OCI-LY3 (cell line): ENCODE data around the gene FOLR1.

Experiments used
- EZH2phosphoT487 ChIP-seq: fragments of 200-600 bp; shearing (Covaris generic); IDR thresholded peaks from 2 replicates; pipeline ENCODE4 v1.6.1; 2018; ENCODE audit warnings: antibody characterized with exemption, mixed run types, low read depth
- TF ChIP-seq, protein P1 (sequence below): fragments of 200-600, 300-600 bp; sonication (generic); IDR thresholded peaks from 2 replicates; pipeline ENCODE4 v1.5.1; 2014; ENCODE audit warnings: antibody characterized with exemption, low read length, low read depth

- TF ChIP-seq, protein P1, sequence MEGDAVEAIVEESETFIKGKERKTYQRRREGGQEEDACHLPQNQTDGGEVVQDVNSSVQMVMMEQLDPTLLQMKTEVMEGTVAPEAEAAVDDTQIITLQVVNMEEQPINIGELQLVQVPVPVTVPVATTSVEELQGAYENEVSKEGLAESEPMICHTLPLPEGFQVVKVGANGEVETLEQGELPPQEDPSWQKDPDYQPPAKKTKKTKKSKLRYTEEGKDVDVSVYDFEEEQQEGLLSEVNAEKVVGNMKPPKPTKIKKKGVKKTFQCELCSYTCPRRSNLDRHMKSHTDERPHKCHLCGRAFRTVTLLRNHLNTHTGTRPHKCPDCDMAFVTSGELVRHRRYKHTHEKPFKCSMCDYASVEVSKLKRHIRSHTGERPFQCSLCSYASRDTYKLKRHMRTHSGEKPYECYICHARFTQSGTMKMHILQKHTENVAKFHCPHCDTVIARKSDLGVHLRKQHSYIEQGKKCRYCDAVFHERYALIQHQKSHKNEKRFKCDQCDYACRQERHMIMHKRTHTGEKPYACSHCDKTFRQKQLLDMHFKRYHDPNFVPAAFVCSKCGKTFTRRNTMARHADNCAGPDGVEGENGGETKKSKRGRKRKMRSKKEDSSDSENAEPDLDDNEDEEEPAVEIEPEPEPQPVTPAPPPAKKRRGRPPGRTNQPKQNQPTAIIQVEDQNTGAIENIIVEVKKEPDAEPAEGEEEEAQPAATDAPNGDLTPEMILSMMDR = no peak
- no peak for TF ChIP-seq EZH2phosphoT487
Observed at GRCh38 chr11:72234514-72234830, 42.5 kb downstream of the FOLR1 start.
